HCT116 (cell line): ENCODE measurements around the gene C5orf63. TPM values are rescaled to one million over a fixed set of nuclear protein-coding genes. Genes with fewer than 3 reads are reported as not detected.

Experiments used
- ATAC-seq: fragments of 200-7000 bp; cut with Tn5 transposase; 2 replicates; pipeline ENCODE4 v1.9.1; 2020; ENCODE audit warnings: mild to moderate bottlenecking, moderate library complexity
- BruUV-seq: library from RNA; stranded (reverse); fragments of 400-500 nt; replicated peaks from 2 replicates; lab custom pipeline; 2021; lab: Mats Ljungman, UMichigan
- CTCF ChIA-PET: fragments of 300-600 bp; sonication (Branson Sonifier 250); formaldehyde crosslinking; loops from one replicate; lab custom pipeline; 2021; ENCODE audit warnings: antibody characterized with exemption; lab: Charles Lee
- POLR2A ChIA-PET: fragments of 300-600, 350-600 bp; sonication (Branson Sonifier 250); formaldehyde crosslinking; loops from one replicate; lab custom pipeline; 2021; ENCODE audit warnings: antibody characterized with exemption; lab: Charles Lee
- RAD21 ChIA-PET, 2 experiments: fragments of 300-600 bp; sonication (Branson Sonifier 250); formaldehyde crosslinking; loops; one replicate each; lab custom pipeline; 2023; ENCODE audit warnings: low total read pairs in 2 of 2; ENCODE audit not compliant: uncharacterized antibody in 2 of 2, unreplicated experiment in 2 of 2, low non-redundant PET in 1 of 2; lab: Charles Lee
- DNase-seq: peaks from one replicate; pipeline ENCODE4 v3.0.0-alpha.2; 2010; ENCODE audit warnings: low read depth, low spot score
- H2AFZ ChIP-seq: fragments of 200-600 bp; shearing (Covaris generic), sonication (generic); 2 replicates; pipeline ENCODE4 v1.6.1; 2017; ENCODE audit warnings: low read depth, mixed run types, mixed read lengths, antibody characterized with exemption, low read length; ENCODE audit not compliant: poor library complexity, severe bottlenecking
- H3K27ac ChIP-seq: 2 replicates; pipeline ENCODE4 v1.5.1; 2012; ENCODE audit warnings: low read depth, low read length
- H3K27me3 ChIP-seq: fragments of 200-600 bp; sonication (generic); 2 replicates; pipeline ENCODE4 v1.6.1; 2016; ENCODE audit warnings: mixed run types, low read length, mixed read lengths; ENCODE audit not compliant: insufficient read depth
- H3K36me3 ChIP-seq, 2 experiments: fragments of 200-500 bp in 1 of 2; fragments of 200-600 bp in 1 of 2; sonication (Bioruptor generic) in 1 of 2; sonication (generic) in 1 of 2; 2 replicates each; pipeline versions ENCODE4 v1.5.1 to v1.6.1; 2014 to 2016; ENCODE audit warnings: low read length in 2 of 2, inconsistent platforms in 1 of 2, mixed read lengths in 1 of 2, mixed run types in 1 of 2; ENCODE audit not compliant: insufficient read depth in 2 of 2, control insufficient read depth in 1 of 2
- H3K4me1 ChIP-seq, 2 experiments: fragments of 200-600 bp in 1 of 2; sonication (generic) in 1 of 2; 2 replicates each; pipeline versions ENCODE4 v1.5.1 to v1.6.1; 2012 to 2017; ENCODE audit warnings: low read length in 2 of 2, inconsistent platforms in 1 of 2, mild to moderate bottlenecking in 1 of 2, mixed read lengths in 1 of 2, mixed run types in 1 of 2, moderate library complexity in 1 of 2; ENCODE audit not compliant: insufficient read depth in 2 of 2, control insufficient read depth in 1 of 2
- H3K4me2 ChIP-seq: fragments of 200-600 bp; sonication (generic); 2 replicates; pipeline ENCODE4 v1.6.1; 2017; ENCODE audit warnings: mixed run types, low read length, mixed read lengths
- H3K4me3 ChIP-seq, 2 experiments: fragments of 200-600 bp in 1 of 2; sonication (generic) in 1 of 2; replicated peaks in 1 of 2; 2 replicates each; pipeline ENCODE4 v1.5.1; 2011 to 2016; ENCODE audit warnings: low read length in 2 of 2, control low read depth in 1 of 2, low read depth in 1 of 2, mild to moderate bottlenecking in 1 of 2, mixed read lengths in 1 of 2, mixed run types in 1 of 2
- H3K79me2 ChIP-seq: fragments of 200-600 bp; sonication (generic); 2 replicates; pipeline ENCODE4 v1.6.1; 2017; ENCODE audit warnings: mild to moderate bottlenecking, mixed run types, low read length, moderate library complexity, mixed read lengths; ENCODE audit not compliant: insufficient read depth
- H3K9ac ChIP-seq: fragments of 200-600 bp; sonication (generic); 2 replicates; pipeline ENCODE4 v1.6.1; 2016; ENCODE audit warnings: low read length, mixed read lengths
- H3K9me2 ChIP-seq: fragments of 200-600 bp; sonication (generic), shearing (Covaris generic); 2 replicates; pipeline ENCODE4 v1.6.1; 2017; ENCODE audit warnings: mixed run types, mild to moderate bottlenecking, moderate library complexity; ENCODE audit not compliant: insufficient read depth
- H3K9me3 ChIP-seq, 2 experiments: fragments of 200-500 bp in 1 of 2; fragments of 200-600 bp in 1 of 2; sonication (Bioruptor generic) in 1 of 2; sonication (generic) in 1 of 2; 2 replicates each; pipeline ENCODE4 v1.6.1; 2014 to 2017; ENCODE audit warnings: low read length in 2 of 2, mixed read lengths in 2 of 2, inconsistent platforms in 1 of 2, low read depth in 1 of 2, mild to moderate bottlenecking in 1 of 2, mixed run types in 1 of 2, moderate library complexity in 1 of 2; ENCODE audit not compliant: control insufficient read depth in 1 of 2, insufficient read depth in 1 of 2
- H4K20me1 ChIP-seq: fragments of 200-600 bp; sonication (generic), shearing (Covaris generic); 2 replicates; pipeline ENCODE4 v1.6.1; 2017; ENCODE audit warnings: mixed run types, mild to moderate bottlenecking, moderate library complexity; ENCODE audit not compliant: insufficient read depth
- CEBPB ChIP-seq: IDR thresholded peaks from 2 replicates; pipeline ENCODE4 v1.6.1; 2012; ENCODE audit warnings: low read depth
- EZH2 ChIP-seq: fragments of 200-600 bp; sonication (generic); IDR thresholded peaks from 2 replicates; pipeline ENCODE4 v1.6.1; 2017; ENCODE audit warnings: antibody characterized with exemption, mixed run types
- FOSL1 ChIP-seq: IDR thresholded peaks from 2 replicates; pipeline ENCODE4 v1.6.1; 2012; ENCODE audit warnings: low read depth
- POLR2A ChIP-seq: IDR thresholded peaks from 2 replicates; pipeline ENCODE4 v1.7.0; 2011; ENCODE audit warnings: borderline replicate concordance; ENCODE audit not compliant: insufficient read depth, insufficient read length; ENCODE audit errors: extremely low read depth
- REST ChIP-seq: IDR thresholded peaks from 2 replicates; pipeline ENCODE4 v1.6.1; 2012; ENCODE audit warnings: low read depth
- SIN3A ChIP-seq: IDR thresholded peaks from 2 replicates; pipeline ENCODE4 v1.6.1; 2012; ENCODE audit warnings: low read depth
- SRF ChIP-seq: IDR thresholded peaks from 2 replicates; pipeline ENCODE4 v1.6.1; 2012; ENCODE audit warnings: low read depth
- TCF7L2 ChIP-seq: IDR thresholded peaks from 2 replicates; pipeline ENCODE4 v1.7.0; 2011; ENCODE audit warnings: borderline replicate concordance, inconsistent platforms; ENCODE audit not compliant: insufficient read depth, insufficient read length; ENCODE audit errors: extremely low read depth
- ZBTB33 ChIP-seq: IDR thresholded peaks from 2 replicates; pipeline ENCODE4 v1.6.1; 2011; ENCODE audit warnings: mild to moderate bottlenecking, low read length, moderate library complexity; ENCODE audit not compliant: insufficient replicate concordance; ENCODE audit errors: extremely low read depth
- ZNF274 ChIP-seq: fragments of 200-500 bp; sonication (Bioruptor generic); IDR thresholded peaks from 2 replicates; pipeline ENCODE4 v1.6.1; 2014; ENCODE audit warnings: mild to moderate bottlenecking, low read depth, low read length, inconsistent platforms
- intact Hi-C: fragments of 100-400 bp; cut with micrococcal nuclease; formaldehyde crosslinking; loops from 2 replicates; pipeline ENCODE4 v1.10.0; 2022
- total RNA-seq: library from RNA; stranded (reverse); gene quantifications from one replicate; pipeline ENCODE4 v1.2.1, GENCODE V29; 2021; ENCODE audit not compliant: unreplicated experiment

The C5orf63 gene
- total RNA-seq, 1 experiment from 2014 or later: 4.4 TPM

- Histone ChIP-seq H3K4me1 (peaks cover 0 to 5% of the 10 kb centered on the region in 2 experiments; a peak in 1 of 4 replicates), H3K9me3 (no peaks in the 10 kb centered on the region), H3K9ac (no peak overlapping the region), H2AFZ (no peak overlapping the region), H3K79me2 (no peaks in the 10 kb centered on the region), H3K4me3 (no peak overlapping the region), H4K20me1 (no peaks in the 10 kb centered on the region)
- intact Hi-C loops: no loop called here
- RAD21 ChIA-PET: no interaction called here
- TF ChIP-seq SRF (no peak), ZNF274 (no peak), REST (no peak), FOSL1 (no peak), TCF7L2 (no peak), POLR2A (no peak), CEBPB (no peak), EZH2 (no peak), ZBTB33 (no peak), SIN3A (no peak)
- TF ChIP-seq, all 23 proteins: peak for 0
- H3K36me3 ChIP-seq: no peaks in the 10 kb centered on the region
- H3K27ac ChIP-seq: no peak overlapping the region
- H3K4me2 ChIP-seq: no peak overlapping the region
- DNase-seq: no peak
- CTCF ChIA-PET: no interaction called here
- POLR2A ChIA-PET: no interaction called here
- no peak for ATAC-seq
- BruUV-seq: no TSS peak
- no peaks in the 10 kb centered on the region for H3K27me3 ChIP-seq
- H3K9me2 ChIP-seq: no peaks in the 10 kb centered on the region
Measured at GRCh38 chr5:127026166-127026565, 47.1 kb downstream of the C5orf63 start.
